NT2/D1 (cell line): ENCODE measurements around the gene KDM8.

Experiments
- DNase-seq: peaks from one replicate; pipeline ENCODE4 v3.0.0-alpha.2; 2011; ENCODE audit warnings: low read depth, low spot score
- H3K27me3 ChIP-seq: 2 replicates; pipeline ENCODE4 v1.6.0; 2011; ENCODE audit warnings: mild to moderate bottlenecking; ENCODE audit not compliant: insufficient read length, insufficient read depth
- H3K36me3 ChIP-seq: 2 replicates; pipeline ENCODE4 v1.6.1; 2011; ENCODE audit warnings: mild to moderate bottlenecking, low read length, mixed read lengths; ENCODE audit not compliant: insufficient read depth, insufficient read length
- H3K4me1 ChIP-seq: 2 replicates; pipeline ENCODE4 v1.5.1; 2011; ENCODE audit not compliant: insufficient read depth, insufficient read length
- H3K4me3 ChIP-seq: 2 replicates; pipeline ENCODE4 v1.5.1; 2011; ENCODE audit warnings: low read depth; ENCODE audit not compliant: insufficient read length
- H3K9ac ChIP-seq: 2 replicates; pipeline ENCODE4 v1.6.0; 2011; ENCODE audit warnings: low read depth; ENCODE audit not compliant: insufficient read length
- H3K9me3 ChIP-seq: 2 replicates; pipeline ENCODE4 v1.5.1; 2011; ENCODE audit warnings: mild to moderate bottlenecking, low read length; ENCODE audit not compliant: insufficient read depth
- SUZ12 ChIP-seq: IDR thresholded peaks from 2 replicates; pipeline ENCODE4 v1.6.1; 2011; ENCODE audit not compliant: insufficient read length, insufficient read depth; ENCODE audit errors: extremely low read depth
- YY1 ChIP-seq: IDR thresholded peaks from 2 replicates; pipeline ENCODE4 v1.6.1; 2011; ENCODE audit not compliant: insufficient read length, insufficient read depth
- ZNF274 ChIP-seq: IDR thresholded peaks from 2 replicates; pipeline ENCODE4 v1.6.1; 2011; ENCODE audit warnings: mild to moderate bottlenecking, low read depth, low read length

Gene KDM8

DNA sequence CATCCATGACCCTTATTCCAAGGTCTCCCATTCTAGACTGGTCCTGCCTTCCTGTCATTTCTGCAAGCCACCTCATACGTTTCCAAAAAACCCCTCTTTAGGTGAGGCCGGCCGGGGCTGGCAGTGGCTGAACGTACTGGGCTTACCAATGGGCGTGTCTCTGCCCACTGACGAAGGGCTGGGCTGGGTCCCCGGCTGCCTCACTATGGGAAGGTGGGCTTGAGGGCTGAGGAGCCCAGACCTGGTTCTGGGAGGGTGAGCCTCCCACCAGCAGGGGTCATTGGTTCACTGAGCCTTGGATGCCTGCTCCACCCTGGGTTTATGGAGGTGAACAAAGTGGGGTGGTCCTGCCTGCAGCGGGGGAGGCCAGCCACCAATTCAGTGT lies 19.9 kb downstream of the KDM8 start:
- no peak for TF ChIP-seq ZNF274
- no peak for TF ChIP-seq YY1
- TF ChIP-seq SUZ12: no peak
- H3K4me3 ChIP-seq: no peak overlapping the region

GRCh38 chr16:27223701-27224100 lies 20.4 kb downstream of the KDM8 start:
- no peaks in the 10 kb centered on the region for H3K9me3 ChIP-seq
- no peak overlapping the region for H3K4me3 ChIP-seq
- no peak overlapping the region for H3K9ac ChIP-seq
- no peaks in the 10 kb centered on the region for H3K27me3 ChIP-seq
- no peak for TF ChIP-seq SUZ12
- no peak for TF ChIP-seq ZNF274
- TF ChIP-seq YY1: no peak
- no peak for DNase-seq
- peaks cover 66% of the 10 kb centered on the region for H3K36me3 ChIP-seq
- H3K4me1 ChIP-seq: peaks cover 17% of the 10 kb centered on the region

More for the DNA sequence above, 19.9 kb downstream of the KDM8 start:
- H3K9ac ChIP-seq: no peak overlapping the region
- H3K9me3 ChIP-seq: no peaks in the 10 kb centered on the region
- peaks cover 17% of the 10 kb centered on the region for H3K4me1 ChIP-seq
- H3K27me3 ChIP-seq: no peaks in the 10 kb centered on the region
- peaks cover 66% of the 10 kb centered on the region for H3K36me3 ChIP-seq
- no peak for DNase-seq

- H3K9me3 ChIP-seq: no peaks in the 10 kb centered on the region
- H3K9ac ChIP-seq: no peak overlapping the region
- no peak for TF ChIP-seq YY1
- no peak overlapping the region for H3K4me3 ChIP-seq
- peaks cover 15% of the 10 kb centered on the region for H3K4me1 ChIP-seq
- H3K36me3 ChIP-seq: peaks cover 65% of the 10 kb centered on the region
- no peaks in the 10 kb centered on the region for H3K27me3 ChIP-seq
- DNase-seq: no peak
These were observed 21.0 kb downstream of the KDM8 start for GRCh38 chr16:27224271-27224737.

DNA sequence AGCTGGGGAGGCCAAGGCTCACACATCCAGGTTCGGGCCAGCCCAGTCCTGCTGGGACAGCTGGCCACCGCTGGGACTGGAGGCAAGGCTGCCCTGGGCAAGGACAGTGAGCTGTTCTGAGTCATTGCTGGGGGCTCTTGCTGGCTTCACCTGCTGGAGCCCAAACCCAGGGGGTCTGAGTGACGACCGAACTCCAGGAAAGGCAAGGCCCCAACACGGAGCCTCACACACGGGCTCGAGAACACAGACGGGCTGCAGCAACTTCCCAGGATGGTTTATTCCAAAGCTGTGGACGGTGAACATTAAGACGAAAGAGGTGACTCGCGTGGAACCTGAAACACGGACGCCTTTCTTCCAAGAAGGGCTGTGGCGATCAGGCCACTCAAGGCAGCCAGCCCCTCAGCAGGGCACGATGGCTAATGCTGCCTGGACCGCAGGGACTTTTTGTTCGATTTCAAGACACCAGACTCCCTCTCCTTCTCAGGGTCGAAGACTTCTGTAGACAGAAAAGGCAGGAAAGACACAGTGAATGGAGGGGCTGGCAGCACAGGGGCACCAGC lies 21.5 kb downstream of the KDM8 start:
- Histone ChIP-seq H3K4me1 (peaks cover 12% of the 10 kb centered on the region), H3K4me3 (no peak overlapping the region), H3K9ac (no peak overlapping the region), H3K9me3 (no peaks in the 10 kb centered on the region), H3K36me3 (peaks cover 64% of the 10 kb centered on the region), H3K27me3 (no peaks in the 10 kb centered on the region)
- no peak for DNase-seq
- no peak for TF ChIP-seq SUZ12
- no peak for TF ChIP-seq ZNF274
- TF ChIP-seq YY1: no peak

GRCh38 chr16:27225536-27226360 lies 22.4 kb downstream of the KDM8 start:
- Histone ChIP-seq H3K36me3 (peaks cover 66% of the 10 kb centered on the region), H3K9me3 (no peaks in the 10 kb centered on the region), H3K27me3 (no peaks in the 10 kb centered on the region), H3K9ac (no peak overlapping the region), H3K4me1 (peaks cover 12% of the 10 kb centered on the region), H3K4me3 (no peak overlapping the region)
- DNase-seq: no peak
- TF ChIP-seq ZNF274: no peak
- TF ChIP-seq YY1: no peak
- no peak for TF ChIP-seq SUZ12

DNA sequence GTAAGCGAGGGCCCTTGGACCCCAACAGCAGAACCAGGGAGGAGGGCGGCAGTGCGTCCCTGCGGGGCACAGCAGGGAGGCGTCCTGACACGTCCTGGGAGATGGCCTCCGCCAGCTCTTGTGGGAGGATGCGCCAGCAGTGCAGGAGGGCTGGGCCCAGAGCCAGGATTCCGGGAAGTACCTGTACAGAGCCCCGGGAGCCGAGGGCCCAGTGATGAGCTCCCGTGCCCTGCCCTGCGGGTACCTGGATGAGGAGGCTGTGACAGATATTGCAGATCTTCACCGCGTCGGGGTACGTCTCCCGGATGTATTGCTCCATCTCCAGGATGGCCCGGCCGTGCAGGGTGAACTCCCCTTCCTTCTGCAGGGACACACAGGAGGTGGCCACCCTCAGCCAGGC lies 23.1 kb downstream of the KDM8 start:
- Histone ChIP-seq H3K9me3 (no peaks in the 10 kb centered on the region), H3K36me3 (peaks cover 65% of the 10 kb centered on the region), H3K9ac (no peak overlapping the region), H3K4me3 (no peak overlapping the region), H3K27me3 (no peaks in the 10 kb centered on the region), H3K4me1 (peaks cover 12% of the 10 kb centered on the region)
- DNase-seq: no peak
- TF ChIP-seq ZNF274 (no peak), YY1 (no peak), SUZ12 (no peak)

DNA sequence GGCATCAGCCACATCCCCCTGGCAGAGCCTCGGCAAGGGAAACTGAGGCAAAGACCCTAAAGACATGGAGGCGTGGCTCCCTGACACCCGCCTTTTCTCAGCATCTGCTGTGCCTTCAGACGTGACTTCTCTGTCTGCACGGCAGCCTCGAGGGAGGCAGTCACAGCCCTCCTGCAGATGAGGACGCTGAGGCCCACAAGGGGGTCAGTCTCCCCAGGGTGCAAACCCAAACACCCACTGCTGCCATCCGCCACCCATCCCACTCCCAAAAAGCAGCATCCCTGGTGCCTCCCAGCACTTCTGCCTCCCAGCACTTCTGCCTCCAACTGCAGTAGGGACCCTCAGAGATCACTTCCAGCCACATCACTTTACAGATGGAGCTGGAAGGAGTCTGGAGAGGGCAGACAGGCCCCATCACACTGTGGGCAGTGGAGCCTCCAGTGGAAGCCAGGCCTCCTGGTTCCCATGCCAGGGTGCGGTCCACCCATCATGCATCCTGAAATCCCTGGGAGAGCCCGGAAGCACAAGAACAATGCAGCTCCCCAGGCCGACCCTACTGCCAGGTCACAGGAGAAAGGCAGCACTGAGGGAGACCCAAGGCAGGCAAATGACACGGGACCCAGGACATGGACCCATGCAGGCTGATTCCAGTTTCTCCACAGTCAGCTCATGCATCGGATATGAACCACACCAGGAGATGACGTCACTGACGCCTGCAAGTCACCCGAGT lies 23.8 kb downstream of the KDM8 start:
- no peaks in the 10 kb centered on the region for H3K9me3 ChIP-seq
- TF ChIP-seq SUZ12 (no peak), ZNF274 (no peak)
- H3K4me3 ChIP-seq: no peak overlapping the region
- H3K9ac ChIP-seq: peak overlapping the region; percentile 12
- no peak for DNase-seq
- peaks cover 71% of the 10 kb centered on the region for H3K36me3 ChIP-seq
- peaks cover 12% of the 10 kb centered on the region for H3K4me1 ChIP-seq
- H3K27me3 ChIP-seq: no peaks in the 10 kb centered on the region
